ENCODE results near the gene SPRY1. TPM values are rescaled to one million over a fixed set of nuclear protein-coding genes. Genes with fewer than 3 reads are reported as not detected.

Gene SPRY1
- polyA plus RNA-seq, 2 of the 4 experiments (the other 2 are of a cell fraction): 0.54 to 2.1 TPM

- Histone ChIP-seq H3K27ac (peak overlapping the region; percentile 85 to 90), H3K9me3 (no peaks in the 10 kb centered on the region), H3K4me2 (peak overlapping the region; percentile 92), H3K4me1 (no peaks in the 10 kb centered on the region), H3K4me3 (peak overlapping the region; percentile 80)
- WGBS (ENCODE audit: missing lambda C conversion rate): 0% methylated on average over 26 of the region's 41 CpGs
- ATAC-seq: peak; percentile 42 to 61
- POLR2A ChIA-PET: interaction anchor here (0.7 kb wide), 1 partner anchor 262 kb away, joined by 3 read pairs; no protein-coding TSS in a partner anchor
- DNase-seq (ENCODE audit: low read depth in 1 of 2, low spot score in 1 of 2): peak; percentile 22 to 66
- CTCF ChIA-PET: interaction anchor here (0.9 to 1.3 kb wide), 7 partner anchors 8 to 265 kb away, joined by 3 to 5 read pairs (median 4); no protein-coding TSS in a partner anchor
- TF ChIP-seq SMC3 (IDR thresholded peaks at IDR 0.05): peak; percentile 44; the same call in 2 of the 3 replicates
- TF ChIP-seq MAFK (IDR thresholded peaks at IDR 0.05; ENCODE audit: partially characterized antibody): no peak
- TF ChIP-seq CHD2 (IDR thresholded peaks at IDR 0.05; ENCODE audit: low read length, partially characterized antibody): no peak
- TF ChIP-seq E2F6 (IDR thresholded peaks at IDR 0.05; ENCODE audit: borderline replicate concordance, low read depth): no peak
- TF ChIP-seq, protein P1, sequence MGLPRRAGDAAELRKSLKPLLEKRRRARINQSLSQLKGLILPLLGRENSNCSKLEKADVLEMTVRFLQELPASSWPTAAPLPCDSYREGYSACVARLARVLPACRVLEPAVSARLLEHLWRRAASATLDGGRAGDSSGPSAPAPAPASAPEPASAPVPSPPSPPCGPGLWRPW (IDR thresholded peaks at IDR 0.05): no peak
- no peak for TF ChIP-seq KDM5A (IDR thresholded peaks at IDR 0.05)
- TF ChIP-seq MAZ (IDR thresholded peaks at IDR 0.05; ENCODE audit: borderline replicate concordance, low read depth, low read length): no peak
- TF ChIP-seq, protein P2, sequence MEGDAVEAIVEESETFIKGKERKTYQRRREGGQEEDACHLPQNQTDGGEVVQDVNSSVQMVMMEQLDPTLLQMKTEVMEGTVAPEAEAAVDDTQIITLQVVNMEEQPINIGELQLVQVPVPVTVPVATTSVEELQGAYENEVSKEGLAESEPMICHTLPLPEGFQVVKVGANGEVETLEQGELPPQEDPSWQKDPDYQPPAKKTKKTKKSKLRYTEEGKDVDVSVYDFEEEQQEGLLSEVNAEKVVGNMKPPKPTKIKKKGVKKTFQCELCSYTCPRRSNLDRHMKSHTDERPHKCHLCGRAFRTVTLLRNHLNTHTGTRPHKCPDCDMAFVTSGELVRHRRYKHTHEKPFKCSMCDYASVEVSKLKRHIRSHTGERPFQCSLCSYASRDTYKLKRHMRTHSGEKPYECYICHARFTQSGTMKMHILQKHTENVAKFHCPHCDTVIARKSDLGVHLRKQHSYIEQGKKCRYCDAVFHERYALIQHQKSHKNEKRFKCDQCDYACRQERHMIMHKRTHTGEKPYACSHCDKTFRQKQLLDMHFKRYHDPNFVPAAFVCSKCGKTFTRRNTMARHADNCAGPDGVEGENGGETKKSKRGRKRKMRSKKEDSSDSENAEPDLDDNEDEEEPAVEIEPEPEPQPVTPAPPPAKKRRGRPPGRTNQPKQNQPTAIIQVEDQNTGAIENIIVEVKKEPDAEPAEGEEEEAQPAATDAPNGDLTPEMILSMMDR (IDR thresholded peaks at IDR 0.05): peak; percentile 34
- 0 out of 5 replicates have a peak, but pooled peaks of 1 of the 2 experiments have one; percentile 29 for TF ChIP-seq JUN (IDR thresholded peaks at IDR 0.05)
- TF ChIP-seq HOXA7 (CRISPR knock-in tag; IDR thresholded peaks at IDR 0.05): no peak
- no peak for TF ChIP-seq PHF8 (IDR thresholded peaks at IDR 0.05; ENCODE audit: borderline replicate concordance, low read depth)
- TF ChIP-seq HOXB5 (CRISPR knock-in tag; IDR thresholded peaks at IDR 0.05): no peak
- TF ChIP-seq RAD21 (conservative IDR thresholded peaks at IDR 0.05 in 1 of 2, IDR thresholded peaks at IDR 0.05 in 1 of 2): peak; percentile 43 to 62
- no peak for TF ChIP-seq EHF (CRISPR knock-in tag; IDR thresholded peaks at IDR 0.05)
- no peak for TF ChIP-seq PBX3 (IDR thresholded peaks at IDR 0.05)
- TF ChIP-seq USF2 (IDR thresholded peaks at IDR 0.05): no peak
- no peak for TF ChIP-seq ESRRA (IDR thresholded peaks at IDR 0.05; ENCODE audit: borderline replicate concordance, low read length)
- no peak for TF ChIP-seq ELK1 (IDR thresholded peaks at IDR 0.05; ENCODE audit: low read depth, low read length)
- TF ChIP-seq, protein P3, sequence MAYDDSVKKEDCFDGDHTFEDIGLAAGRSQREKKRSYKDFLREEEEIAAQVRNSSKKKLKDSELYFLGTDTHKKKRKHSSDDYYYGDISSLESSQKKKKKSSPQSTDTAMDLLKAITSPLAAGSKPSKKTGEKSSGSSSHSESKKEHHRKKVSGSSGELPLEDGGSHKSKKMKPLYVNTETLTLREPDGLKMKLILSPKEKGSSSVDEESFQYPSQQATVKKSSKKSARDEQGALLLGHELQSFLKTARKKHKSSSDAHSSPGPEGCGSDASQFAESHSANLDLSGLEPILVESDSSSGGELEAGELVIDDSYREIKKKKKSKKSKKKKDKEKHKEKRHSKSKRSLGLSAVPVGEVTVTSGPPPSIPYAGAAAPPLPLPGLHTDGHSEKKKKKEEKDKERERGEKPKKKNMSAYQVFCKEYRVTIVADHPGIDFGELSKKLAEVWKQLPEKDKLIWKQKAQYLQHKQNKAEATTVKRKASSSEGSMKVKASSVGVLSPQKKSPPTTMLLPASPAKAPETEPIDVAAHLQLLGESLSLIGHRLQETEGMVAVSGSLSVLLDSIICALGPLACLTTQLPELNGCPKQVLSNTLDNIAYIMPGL (CRISPR knock-in tag; IDR thresholded peaks at IDR 0.05; ENCODE audit: borderline replicate concordance): no peak
- TF ChIP-seq NFE2L2 (conservative IDR thresholded peaks at IDR 0.05; ENCODE audit: low read length): no peak
- TF ChIP-seq TP53 (CRISPR knock-in tag; IDR thresholded peaks at IDR 0.05): no peak
- TF ChIP-seq, protein P4, sequence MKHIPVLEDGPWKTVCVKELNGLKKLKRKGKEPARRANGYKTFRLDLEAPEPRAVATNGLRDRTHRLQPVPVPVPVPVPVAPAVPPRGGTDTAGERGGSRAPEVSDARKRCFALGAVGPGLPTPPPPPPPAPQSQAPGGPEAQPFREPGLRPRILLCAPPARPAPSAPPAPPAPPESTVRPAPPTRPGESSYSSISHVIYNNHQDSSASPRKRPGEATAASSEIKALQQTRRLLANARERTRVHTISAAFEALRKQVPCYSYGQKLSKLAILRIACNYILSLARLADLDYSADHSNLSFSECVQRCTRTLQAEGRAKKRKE (CRISPR knock-in tag; IDR thresholded peaks at IDR 0.05; ENCODE audit: low read depth): no peak
- no peak for TF ChIP-seq NR3C1 (IDR thresholded peaks at IDR 0.05)
- TF ChIP-seq REST (IDR thresholded peaks at IDR 0.05): no peak
- FAIRE-seq: no peak
These were observed 2.4 kb downstream of the SPRY1 start for GRCh38 chr4:123398853-123399626.

All from A549 (cell line).